Parathyroid adenoma (tissue), 2 donors: ENCODE results near the gene EDN2.

Experiments
- H2AFZ ChIP-seq: fragments of 300-600 bp; sonication (generic); one replicate; pipeline ENCODE4 v1.7.0; 2017; ENCODE audit warnings: antibody characterized with exemption, mild to moderate bottlenecking
- H3K27ac ChIP-seq: fragments of 300-600 bp; sonication (generic); one replicate; pipeline ENCODE4 v1.7.0; 2017
- H3K27me3 ChIP-seq: fragments of 300-600 bp; sonication (generic); one replicate; pipeline ENCODE4 v1.7.0; 2017; ENCODE audit warnings: low read length; ENCODE audit not compliant: control insufficient read depth, insufficient read depth
- H3K36me3 ChIP-seq: fragments of 300-600 bp; sonication (generic); one replicate; pipeline ENCODE4 v1.7.0; 2017; ENCODE audit warnings: low read length; ENCODE audit not compliant: control insufficient read depth, insufficient read depth
- H3K4me1 ChIP-seq: fragments of 300-600 bp; sonication (generic); one replicate; pipeline ENCODE4 v1.7.0; 2017; ENCODE audit warnings: control low read depth
- H3K4me2 ChIP-seq: fragments of 300-600 bp; sonication (generic); one replicate; pipeline ENCODE4 v1.7.0; 2017; ENCODE audit warnings: low read length
- H3K4me3 ChIP-seq: fragments of 300-600 bp; sonication (generic); one replicate; pipeline ENCODE4 v1.7.0; 2017; ENCODE audit warnings: low read depth, low read length
- H3K79me2 ChIP-seq: fragments of 300-600 bp; sonication (generic); one replicate; pipeline ENCODE4 v1.7.0; 2017; ENCODE audit warnings: control low read depth
- H3K9ac ChIP-seq: fragments of 300-600 bp; sonication (generic); one replicate; pipeline ENCODE4 v1.7.0; 2017; ENCODE audit warnings: mild to moderate bottlenecking
- H3K9me3 ChIP-seq: fragments of 300-600 bp; sonication (generic); one replicate; pipeline ENCODE4 v1.7.0; 2017; ENCODE audit warnings: low read length; ENCODE audit not compliant: control insufficient read depth
- CTCF ChIP-seq: fragments of 300-600 bp; sonication (generic); IDR thresholded peaks from one replicate; pipeline ENCODE4 v1.7.0; 2017; ENCODE audit warnings: antibody characterized with exemption, mild to moderate bottlenecking
- donor health status: primary hyperparathyroidism.

EDN2 gene

GRCh38 chr1:41490911-41491310 is 6.4 kb upstream of the EDN2 start:
- no peaks in the 10 kb centered on the region for H3K27me3 ChIP-seq
- no peak overlapping the region for H3K9ac ChIP-seq
- no peak overlapping the region for H3K4me3 ChIP-seq
- no peaks in the 10 kb centered on the region for H3K36me3 ChIP-seq
- H3K79me2 ChIP-seq = no peaks in the 10 kb centered on the region
- no peak for TF ChIP-seq CTCF
- H3K4me1 ChIP-seq = peaks cover 5% of the 10 kb centered on the region
- H3K27ac ChIP-seq = no peak overlapping the region
- H3K9me3 ChIP-seq = no peaks in the 10 kb centered on the region
- H2AFZ ChIP-seq = no peak overlapping the region
- no peak overlapping the region for H3K4me2 ChIP-seq

DNA sequence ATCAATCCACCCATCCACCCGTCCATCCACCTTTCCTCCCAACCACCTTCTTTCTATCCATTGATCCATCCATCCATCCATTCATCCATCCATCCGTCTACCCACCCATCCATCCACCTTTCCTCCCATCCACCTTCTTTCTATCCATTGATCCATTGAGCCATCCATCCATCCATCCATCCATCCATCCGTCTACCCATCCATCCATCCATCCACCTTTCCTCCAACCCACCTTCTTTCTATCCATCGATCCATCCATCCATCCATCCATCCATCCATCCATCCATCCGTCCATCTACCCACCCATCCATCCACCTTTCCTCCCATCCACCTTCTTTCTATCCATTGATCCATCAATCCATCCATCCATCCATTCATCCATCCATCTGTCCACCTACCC is 5.1 kb upstream of the EDN2 start:
- no peak overlapping the region for H3K4me3 ChIP-seq
- H3K9ac ChIP-seq = no peak overlapping the region
- H3K4me1 ChIP-seq = peaks cover 5% of the 10 kb centered on the region
- no peaks in the 10 kb centered on the region for H3K9me3 ChIP-seq
- no peak for TF ChIP-seq CTCF
- no peak overlapping the region for H2AFZ ChIP-seq
- H3K36me3 ChIP-seq = no peaks in the 10 kb centered on the region
- H3K79me2 ChIP-seq = no peaks in the 10 kb centered on the region
- no peaks in the 10 kb centered on the region for H3K27me3 ChIP-seq
- no peak overlapping the region for H3K27ac ChIP-seq
- H3K4me2 ChIP-seq = no peak overlapping the region

- Histone ChIP-seq H3K79me2 (no peaks in the 10 kb centered on the region), H3K9me3 (no peaks in the 10 kb centered on the region), H3K27ac (peak overlapping the region; percentile 24), H3K36me3 (no peaks in the 10 kb centered on the region), H3K4me3 (no peak overlapping the region), H2AFZ (no peak overlapping the region), H3K27me3 (no peaks in the 10 kb centered on the region), H3K4me1 (peaks cover 5% of the 10 kb centered on the region), H3K9ac (no peak overlapping the region), H3K4me2 (no peak overlapping the region)
- no peak for TF ChIP-seq CTCF
These were observed 3.8 kb upstream of the EDN2 start for GRCh38 chr1:41488040-41488951.

- Histone ChIP-seq H3K27me3 (no peaks in the 10 kb centered on the region), H3K4me3 (no peak overlapping the region), H3K4me1 (peaks cover 5% of the 10 kb centered on the region), H3K4me2 (no peak overlapping the region), H3K9me3 (no peaks in the 10 kb centered on the region), H3K36me3 (no peaks in the 10 kb centered on the region), H3K9ac (no peak overlapping the region), H3K27ac (no peak overlapping the region), H2AFZ (no peak overlapping the region), H3K79me2 (no peaks in the 10 kb centered on the region)
- no peak for TF ChIP-seq CTCF
These were observed 2.9 kb upstream of the EDN2 start for GRCh38 chr1:41487126-41488039.
